Ovary (tissue), 9 donors: Measurements from ENCODE around the gene MIAT. TPM values are rescaled to one million over a fixed set of nuclear protein-coding genes. Genes with fewer than 3 reads are reported as not detected.

ENCODE experiments used
- DNase-seq, 5 donors: peaks; one replicate each; pipeline ENCODE4 v3.0.0-alpha.2; 2019 to 2020
- H3K27ac ChIP-seq, 2 donors: fragments of 200-600 bp; one replicate each; pipeline versions ENCODE4 v1.5.1 to v1.8.0; 2019 to 2022
- H3K27me3 ChIP-seq: fragments of 200-600 bp; one replicate; pipeline ENCODE4 v1.8.0; 2022
- H3K36me3 ChIP-seq: fragments of 200-600 bp; sonication (generic); one replicate; pipeline ENCODE4 v1.5.1; 2019
- H3K4me1 ChIP-seq: one replicate; pipeline ENCODE4 v1.8.1; 2013; ENCODE audit warnings: mild to moderate bottlenecking, moderate library complexity; ENCODE audit not compliant: insufficient read depth
- H3K4me3 ChIP-seq: fragments of 200-600 bp; sonication (generic); one replicate; pipeline ENCODE4 v1.5.1; 2017
- H3K9me3 ChIP-seq, 2 donors: fragments of 200-600 bp in 1 of 2; sonication (generic) in 1 of 2; one replicate each; pipeline versions ENCODE4 v1.5.1 to v1.8.1; 2013 to 2019; ENCODE audit warnings: mild to moderate bottlenecking in 1 of 2, moderate library complexity in 1 of 2
- CTCF ChIP-seq, 3 donors: fragments of 450-650 bp in 2 of 3; fragments of 200-600 bp in 1 of 3; IDR thresholded peaks; one replicate each; pipeline versions ENCODE4 v1.5.1 to v1.8.0; 2016 to 2022; ENCODE audit warnings: antibody characterized with exemption in 3 of 3, mild to moderate bottlenecking in 1 of 3
- EP300 ChIP-seq: sonication (generic); formaldehyde crosslinking; IDR thresholded peaks from one replicate; pipeline ENCODE4 v1.6.1; 2017; ENCODE audit warnings: antibody characterized with exemption
- POLR2A ChIP-seq: fragments of 450-650 bp; IDR thresholded peaks from one replicate; pipeline ENCODE4 v1.6.1; 2017; ENCODE audit warnings: antibody characterized with exemption, mild to moderate bottlenecking, moderate library complexity
- WGBS, 3 donors: extraction: QIAGEN DNeasy Blood & Tissue Kit in 1 of 3; methylation state at CpG; one replicate each; pipeline versions ENCODE4 v1.1.5 to v1.1.7; 2013 to 2017; 5-methylcytosine and 5-hydroxymethylcytosine counted together
- intact Hi-C, 4 donors: fragments of 100-400 bp; cut with DNase I; formaldehyde crosslinking; loops; one replicate each; pipeline versions ENCODE4 v1.11.0 to v1.15.1; 2022 to 2023
- polyA plus RNA-seq, 2 donors: library from polyadenylated mRNA; stranded (reverse); fragments of 200-250 nt in 1 of 2; fragments of 350-450 nt in 1 of 2; fragmentation: Illumina TruSeq in 1 of 2; extraction: RNeasy Lipid Tissue Mini Kit (QIAGEN cat#74804) in 1 of 2; gene quantifications; one replicate each; pipeline ENCODE4 v1.2.3, GENCODE V29; 2013 to 2014
- total RNA-seq, 7 donors: library from RNA; depleted of rRNA in 2 of 7; stranded (reverse); fragments of >200 nt in 2 of 7; fragmentation: NEBNext Ultra II Directional in 3 of 7; extraction: Animal tissue kit (Norgen Biotek cat#: 25700) in 3 of 7; gene quantifications; one replicate each; pipeline versions ENCODE4 v1.1.0 to v1.2.4, GENCODE V29; 2016 to 2023
- donor health status: DM: no; HTN: no; CAD: no; lungs with moderate emphysema.
- donor health status: DM: no; HTN: no; CAD: no.
- donor health status: Bipolar disorder and iron deficiency.
- donor health status: DM: yes; HTN: yes; CAD: no.
- donor health status: DM: no; HTN: no; CAD: no.
- donor health status: DM: yes; HTN: yes; CAD: no.

MIAT gene
- total and polyA plus RNA-seq, 9 donors: 0.15 to 0.97 (median 0.56) TPM

GRCh38 chr22:26635117-26635516, 22.3 kb upstream of the MIAT start:
- H3K36me3 ChIP-seq: no peaks in the 10 kb centered on the region
- TF ChIP-seq POLR2A (no peak), CTCF (IDR thresholded peaks at IDR 0.05) (no peak), EP300 (no peak)
- 72 to 86% (median 79%) methylated on average over 2 of the region's 2 CpGs for WGBS, 3 donors
- no peaks in the 10 kb centered on the region for H3K27me3 ChIP-seq
- H3K27ac ChIP-seq: no peak overlapping the region
- intact Hi-C loops: no loop called here
- no peaks in the 10 kb centered on the region for H3K4me1 ChIP-seq
- H3K4me3 ChIP-seq: no peak overlapping the region
- no peak for DNase-seq
- peaks cover 0 to 3% of the 10 kb centered on the region in 2 donors for H3K9me3 ChIP-seq

- no peaks in the 10 kb centered on the region for H3K36me3 ChIP-seq
- H3K4me1 ChIP-seq: no peaks in the 10 kb centered on the region
- intact Hi-C loops: no loop called here
- WGBS, 3 donors: 17 to 43% (median 21%) methylated on average over 1 of the region's 1 CpG
- H3K27ac ChIP-seq: no peak overlapping the region
- H3K27me3 ChIP-seq: no peaks in the 10 kb centered on the region
- TF ChIP-seq EP300: no peak
- TF ChIP-seq POLR2A: no peak
- TF ChIP-seq CTCF (IDR thresholded peaks at IDR 0.05): no peak
- no peak overlapping the region for H3K4me3 ChIP-seq
- no peak for DNase-seq
- peaks cover 0 to 3% of the 10 kb centered on the region in 2 donors for H3K9me3 ChIP-seq
These were observed 21.1 kb upstream of the MIAT start for GRCh38 chr22:26636296-26636695.

GRCh38 chr22:26642465-26643417, 14.6 kb upstream of the MIAT start:
- Histone ChIP-seq H3K4me3 (no peak overlapping the region), H3K36me3 (no peaks in the 10 kb centered on the region), H3K27me3 (no peaks in the 10 kb centered on the region), H3K27ac (no peak overlapping the region), H3K4me1 (peaks cover 2% of the 10 kb centered on the region), H3K9me3 (no peaks in the 10 kb centered on the region)
- WGBS, 3 donors: 33 to 40% (median 37%) methylated on average over 8 of the region's 8 CpGs
- DNase-seq: no peak
- no peak for TF ChIP-seq CTCF (IDR thresholded peaks at IDR 0.05)
- no peak for TF ChIP-seq POLR2A
- no peak for TF ChIP-seq EP300
- intact Hi-C loops: no loop called here

GRCh38 chr22:26643418-26644100, 13.8 kb upstream of the MIAT start:
- H3K9me3 ChIP-seq: no peaks in the 10 kb centered on the region
- peaks cover 2% of the 10 kb centered on the region for H3K4me1 ChIP-seq
- no peaks in the 10 kb centered on the region for H3K27me3 ChIP-seq
- no peak for DNase-seq
- no peak overlapping the region for H3K27ac ChIP-seq
- WGBS, 3 donors: 77 to 83% (median 79%) methylated on average over 15 of the region's 15 CpGs
- no peaks in the 10 kb centered on the region for H3K36me3 ChIP-seq
- TF ChIP-seq CTCF (IDR thresholded peaks at IDR 0.05) (no peak), EP300 (no peak), POLR2A (no peak)
- H3K4me3 ChIP-seq: no peak overlapping the region
- intact Hi-C loops: no loop called here
